Testis (tissue), 3 donors: ENCODE results near the gene MYO5B. TPM values are rescaled to one million over a fixed set of nuclear protein-coding genes. Genes with fewer than 3 reads are reported as not detected.
"Not testable (repeated sequence)": the region's sequence is repeated elsewhere in the genome, so short reads cannot be mapped to it uniquely, and the experiment has no call there.

Experiments used
- DNase-seq: peaks from one replicate; pipeline ENCODE4 v3.0.0-alpha.2; 2019
- H3K27ac ChIP-seq, 2 donors: fragments of 200-600 bp; sonication (generic); one replicate each; pipeline ENCODE4 v1.5.1; 2019
- H3K27me3 ChIP-seq: fragments of 200-600 bp; sonication (generic); one replicate; pipeline ENCODE4 v1.5.1; 2019
- H3K36me3 ChIP-seq: fragments of 200-600 bp; sonication (generic); one replicate; pipeline ENCODE4 v1.5.1; 2017; ENCODE audit warnings: low read depth; ENCODE audit errors: missing control alignments
- H3K4me1 ChIP-seq: fragments of 200-600 bp; sonication (generic); one replicate; pipeline ENCODE4 v1.5.1; 2019
- H3K4me3 ChIP-seq, 2 donors: fragments of 200-600 bp; sonication (generic); one replicate each; pipeline ENCODE4 v1.5.1; 2017 to 2019
- H3K9me3 ChIP-seq: fragments of 200-600 bp; sonication (generic); one replicate; pipeline ENCODE4 v1.5.1; 2017
- CTCF ChIP-seq, 3 experiments: fragments of 450-650 bp in 2 of 3; fragments of 200-600 bp in 1 of 3; sonication (generic) in 1 of 3; IDR thresholded peaks; one replicate each; pipeline ENCODE4 v1.5.1; 2016 to 2019; ENCODE audit warnings: antibody characterized with exemption in 3 of 3, mild to moderate bottlenecking in 2 of 3, moderate library complexity in 1 of 3
- POLR2A ChIP-seq: fragments of 450-650 bp; IDR thresholded peaks from one replicate; pipeline ENCODE4 v1.6.1; 2017; ENCODE audit warnings: antibody characterized with exemption, mild to moderate bottlenecking, moderate library complexity
- WGBS, 2 donors: methylation state at CpG; one replicate each; pipeline ENCODE4 v1.1.5; 2018; 5-methylcytosine and 5-hydroxymethylcytosine counted together
- intact Hi-C: fragments of 100-400 bp; cut with DNase I; formaldehyde crosslinking; loops from one replicate; pipeline ENCODE4 v1.15.1; 2023; ENCODE audit warnings: low total_unique reads
- polyA plus RNA-seq: library from polyadenylated mRNA; stranded (reverse); fragments of 350-450 nt; fragmentation: Illumina TruSeq; extraction: RNeasy Lipid Tissue Mini Kit (QIAGEN cat#74804); gene quantifications from one replicate; pipeline ENCODE4 v1.2.3, GENCODE V29; 2014; ENCODE audit warnings: low read depth, low replicate concordance; ENCODE audit not compliant: insufficient read depth
- total RNA-seq, 2 donors: library from RNA; depleted of rRNA; stranded (reverse); fragments of >200 nt; gene quantifications; one replicate each; pipeline ENCODE4 v1.2.3, GENCODE V29; 2016

The MYO5B gene
- total and polyA plus RNA-seq, 3 donors from 2014 or later: 24.8 to 31.8 (median 26.1) TPM

GRCh38 chr18:49839012-49839411 lies 355.9 kb downstream of the MYO5B start:
- Histone ChIP-seq H3K4me3 (no peak overlapping the region), H3K36me3 (no peaks in the 10 kb centered on the region), H3K4me1 (no peaks in the 10 kb centered on the region), H3K27me3 (no peaks in the 10 kb centered on the region), H3K9me3 (no peaks in the 10 kb centered on the region), H3K27ac (no peak overlapping the region)
- WGBS, 2 donors: 96% methylated on average over 8 of the region's 8 CpGs
- intact Hi-C loops: no loop called here
- no peak for DNase-seq
- no peak for TF ChIP-seq POLR2A
- TF ChIP-seq CTCF (IDR thresholded peaks at IDR 0.05): no peak

DNA sequence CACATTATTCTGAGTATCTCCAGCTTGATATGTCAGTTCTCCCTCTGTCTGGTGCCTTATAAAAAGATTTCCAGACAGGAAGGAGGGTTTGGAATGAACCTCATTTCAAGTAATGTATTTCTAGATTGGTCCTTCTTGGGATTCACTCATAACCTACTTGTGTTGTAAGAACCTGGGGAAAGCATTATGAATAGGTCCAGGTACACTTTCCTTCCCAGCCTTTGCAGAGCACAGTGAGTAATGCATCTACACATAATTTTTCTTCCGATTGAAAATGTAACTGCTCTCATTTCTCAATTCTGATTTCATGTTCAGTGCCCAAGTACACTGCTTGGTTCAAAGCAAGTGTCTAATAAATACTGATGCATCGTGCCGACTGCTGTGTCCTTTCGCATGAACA lies 356.6 kb downstream of the MYO5B start:
- Histone ChIP-seq H3K4me1 (no peaks in the 10 kb centered on the region), H3K4me3 (no peak overlapping the region), H3K9me3 (no peaks in the 10 kb centered on the region), H3K27ac (no peak overlapping the region), H3K27me3 (no peaks in the 10 kb centered on the region), H3K36me3 (no peaks in the 10 kb centered on the region)
- intact Hi-C loops: no loop called here
- 94 to 98% methylated on average over 4 of the region's 4 CpGs for WGBS, 2 donors
- no peak for DNase-seq
- no peak for TF ChIP-seq CTCF (IDR thresholded peaks at IDR 0.05)
- no peak for TF ChIP-seq POLR2A

DNA sequence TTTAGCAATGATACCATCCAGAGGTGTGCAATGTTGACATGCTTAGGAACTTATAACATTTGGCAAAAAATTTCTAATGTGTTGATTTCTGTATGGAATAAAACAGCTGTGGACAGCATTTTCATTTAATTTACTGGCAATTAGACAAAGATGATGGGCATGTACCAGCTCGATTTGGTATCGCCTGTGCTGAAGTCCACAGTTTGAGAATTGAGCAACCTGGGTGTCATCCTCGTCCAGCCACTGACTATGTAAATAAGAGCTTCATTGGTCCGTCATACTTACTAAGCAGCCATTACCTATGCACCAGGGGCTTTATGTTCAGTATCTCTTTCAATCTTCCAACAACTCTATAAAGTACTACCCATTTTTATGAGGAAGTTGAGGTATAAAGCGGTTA lies 357.1 kb downstream of the MYO5B start:
- Histone ChIP-seq H3K27me3 (no peaks in the 10 kb centered on the region), H3K9me3 (no peaks in the 10 kb centered on the region), H3K27ac (no peak overlapping the region), H3K4me3 (no peak overlapping the region), H3K4me1 (no peaks in the 10 kb centered on the region), H3K36me3 (no peaks in the 10 kb centered on the region)
- DNase-seq: no peak
- WGBS, 2 donors: 83 to 91% methylated on average over 5 of the region's 5 CpGs
- intact Hi-C loops: no loop called here
- TF ChIP-seq CTCF (IDR thresholded peaks at IDR 0.05) (no peak), POLR2A (no peak)

DNA sequence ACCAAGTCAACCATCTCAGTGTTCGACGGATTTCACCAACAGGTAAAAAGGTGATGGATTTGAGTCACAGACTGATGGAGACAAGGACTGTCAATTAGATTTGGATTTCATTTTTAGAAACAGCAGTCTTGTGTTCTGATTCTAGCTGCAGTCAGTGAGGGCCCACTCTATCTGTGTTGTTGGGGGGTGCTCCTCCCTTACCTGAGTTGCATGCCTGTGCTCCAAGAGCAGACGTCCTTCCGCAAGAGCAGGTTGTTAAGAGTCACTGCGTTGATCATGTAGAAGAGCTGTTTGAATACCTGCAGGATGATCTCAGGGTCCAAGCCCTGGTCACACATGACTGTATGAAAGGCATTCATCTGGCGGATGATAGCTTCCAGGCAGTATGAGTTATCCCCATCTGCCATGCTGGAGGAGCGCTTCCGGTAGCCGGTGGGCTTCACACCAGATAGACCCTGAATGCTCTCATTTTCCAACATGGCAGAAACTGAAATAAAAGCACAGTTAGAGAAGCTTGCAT lies 357.6 kb downstream of the MYO5B start:
- intact Hi-C loops, DNase-seq, H3K4me1 ChIP-seq, H3K27me3 ChIP-seq, H3K9me3 ChIP-seq, H3K36me3 ChIP-seq, H3K27ac ChIP-seq, H3K4me3 ChIP-seq: not testable (repeated sequence)
- whole genome bisulfite sequencing, 2 donors: 95 to 97% methylated on average over 6 to 9 of the region's 9 CpGs

DNA sequence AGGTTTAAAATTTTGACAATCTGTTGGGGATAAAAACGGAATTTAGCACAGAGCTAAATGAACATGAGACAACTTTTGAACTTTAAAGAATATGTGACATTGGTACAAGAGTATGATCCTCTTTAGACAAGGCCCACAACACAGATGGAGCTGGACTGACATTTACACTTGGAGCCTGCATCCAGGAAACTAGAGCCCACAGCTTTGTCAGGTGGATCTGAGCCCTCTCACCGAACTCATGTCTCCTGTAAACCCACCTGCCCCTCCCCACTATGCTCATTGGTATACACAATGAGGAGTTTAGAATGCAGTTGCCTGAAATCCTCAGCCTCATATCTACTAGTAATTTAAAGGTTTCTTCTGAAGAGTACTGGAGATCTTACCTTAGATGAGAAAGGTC lies 359.5 kb downstream of the MYO5B start:
- Histone ChIP-seq H3K27me3 (no peaks in the 10 kb centered on the region), H3K9me3 (no peaks in the 10 kb centered on the region), H3K27ac (no peak overlapping the region), H3K4me3 (no peak overlapping the region), H3K4me1 (no peaks in the 10 kb centered on the region), H3K36me3 (no peaks in the 10 kb centered on the region)
- DNase-seq: no peak
- intact Hi-C loops: no loop called here
- TF ChIP-seq CTCF (IDR thresholded peaks at IDR 0.05): no peak
- TF ChIP-seq POLR2A: no peak
- WGBS, 2 donors: 91 to 92% methylated on average over 2 of the region's 2 CpGs
